ENCODE data around the gene SRD5A2. TPM values are rescaled to one million over a fixed set of nuclear protein-coding genes. Genes with fewer than 3 reads are reported as not detected.

Gene SRD5A2
- total and polyA plus RNA-seq, 2 of the 8 experiments (the other 6 are each of a cell fraction or from before 2014, with no cell fraction given), result 0.02 TPM; not detected in 1

DNA sequence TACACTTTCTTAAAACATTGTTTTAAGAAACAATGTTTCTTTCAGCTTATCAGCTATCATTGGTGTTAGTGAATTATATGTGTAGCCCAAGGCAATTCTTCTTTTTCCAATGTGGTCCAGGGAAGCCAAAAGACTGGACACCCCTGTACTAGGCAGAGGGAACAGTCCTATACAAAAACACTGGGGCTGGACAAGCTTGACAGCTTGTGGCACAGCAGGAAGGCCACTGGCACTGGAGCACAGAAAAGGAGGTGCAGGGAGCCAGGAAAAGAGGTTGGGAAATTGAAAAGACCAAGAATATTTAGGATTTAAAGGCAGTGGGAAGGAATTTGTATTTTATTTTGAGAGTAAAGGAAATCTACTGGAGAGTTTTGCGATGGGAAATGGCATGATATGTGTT is 47.7 kb downstream of the SRD5A2 start:
- Histone ChIP-seq H2BK20ac (ENCODE audit: low read length) (no peak overlapping the region), H2AFZ (ENCODE audit: low read length) (no peak overlapping the region), H3K4me1 (replicated peaks in 1 of 4; ENCODE audit: control insufficient read depth in 3 of 4, insufficient read depth in 4 of 4, low read length in 3 of 4) (no peaks in the 10 kb centered on the region), H2BK15ac (ENCODE audit: low read length) (no peak overlapping the region), H3K36me3 (ENCODE audit: control insufficient read depth in 2 of 4, insufficient read depth in 4 of 4, low read length in 3 of 4) (no peaks in the 10 kb centered on the region), H3K4ac (replicated peaks; ENCODE audit: insufficient read length, low read depth, low read length) (no peak overlapping the region), H3K18ac (ENCODE audit: extremely low read depth, low read length) (no peak overlapping the region), H3K14ac (ENCODE audit: insufficient read length) (no peak overlapping the region), H3K9me3 (ENCODE audit: insufficient read depth in 2 of 2, low read depth in 1 of 2, low read length in 1 of 2) (peaks cover 23 to 51% of the 10 kb centered on the region in 2 experiments), H2BK12ac (ENCODE audit: low read depth, low read length) (no peak overlapping the region), H3K23me2 (ENCODE audit: low read depth, low read length) (no peaks in the 10 kb centered on the region), H3K79me2 (ENCODE audit: control insufficient read depth in 1 of 2, insufficient read depth in 2 of 2, low read length in 2 of 2) (no peaks in the 10 kb centered on the region), H3K56ac (replicated peaks; ENCODE audit: insufficient read length, low read depth, low read length) (no peak overlapping the region), H4K5ac (ENCODE audit: insufficient read length, low read depth, low read length) (no peak overlapping the region), H3K9ac (replicated peaks in 1 of 4; ENCODE audit: extremely low read depth in 1 of 4, low read depth in 3 of 4, low read length in 3 of 4) (no peak overlapping the region), H3K79me1 (ENCODE audit: low read depth, low read length) (no peaks in the 10 kb centered on the region), H2AK5ac (ENCODE audit: low read depth, low read length) (no peak overlapping the region), H4K20me1 (replicated peaks in 1 of 2; ENCODE audit: control insufficient read depth in 1 of 2, insufficient read depth in 2 of 2, low read length in 2 of 2) (no peaks in the 10 kb centered on the region), H3K4me3 (ENCODE audit: extremely low read depth in 1 of 4, insufficient read depth in 2 of 4, low read depth in 3 of 4, low read length in 4 of 4) (no peak overlapping the region), H3K27ac (ENCODE audit: low read depth, low read length) (no peak overlapping the region), H2BK120ac (replicated peaks; ENCODE audit: low read depth, low read length) (no peak overlapping the region), H3K27me3 (replicated peaks in 1 of 4; ENCODE audit: control insufficient read depth in 3 of 4, extremely low read depth in 1 of 4, insufficient read depth in 3 of 4, low read length in 3 of 4) (no peaks in the 10 kb centered on the region), H4K8ac (ENCODE audit: extremely low read depth, insufficient read depth, low read length) (no peak overlapping the region), H4K91ac (replicated peaks; ENCODE audit: insufficient read length, low read length) (no peak overlapping the region), H2BK5ac (ENCODE audit: low read depth, low read length) (no peak overlapping the region), H3K4me2 (ENCODE audit: insufficient read depth in 1 of 2, low read depth in 2 of 2, low read length in 2 of 2) (no peak overlapping the region), H3K23ac (ENCODE audit: insufficient read length) (no peak overlapping the region)
- CTCF ChIA-PET (ENCODE audit: partially characterized antibody), result interaction anchor here (1.7 kb wide), 1 partner anchor 9 kb away, joined by 4 read pairs; no protein-coding TSS in a partner anchor
- FAIRE-seq (no peak), DNase-seq (ENCODE audit: low read depth in 1 of 2, low spot score in 2 of 2) (no peak)
- WGBS, 2 experiments (ENCODE audit: extremely low coverage in 1 of 2, insufficient coverage in 1 of 2, insufficient read length in 1 of 2, insufficient replicate concordance in 2 of 2, low coverage in 1 of 2, low lambda C conversion rate in 2 of 2, missing lambda C conversion rate in 1 of 2), result 64 to 100% methylated on average over 1 of the region's 1 CpG
- POLR2A ChIA-PET (ENCODE audit: partially characterized antibody), result no interaction called here
- TF ChIP-seq TAF7 (optimal IDR thresholded peaks at IDR 0.05; ENCODE audit: borderline replicate concordance, low read depth, low read length) (no peak), BRCA1 (IDR thresholded peaks at IDR 0.05; ENCODE audit: low read depth, low read length) (no peak), TBP (IDR thresholded peaks at IDR 0.05; ENCODE audit: low read depth, low read length) (no peak), RBBP5 (IDR thresholded peaks at IDR 0.05; ENCODE audit: borderline replicate concordance, low read depth, low read length) (no peak), SAP30 (IDR thresholded peaks at IDR 0.05; ENCODE audit: insufficient read depth, insufficient replicate concordance, low read length) (no peak), GTF2F1 (IDR thresholded peaks at IDR 0.05; ENCODE audit: borderline replicate concordance, low read depth, low read length) (no peak), SUZ12 (IDR thresholded peaks at IDR 0.05; ENCODE audit: low read length) (no peak), BCL11A (IDR thresholded peaks at IDR 0.05; ENCODE audit: low read depth in 2 of 2, low read length in 2 of 2) (no peak), PHF8 (conservative IDR thresholded peaks at IDR 0.05; ENCODE audit: low read depth, low read length) (no peak), JUN (IDR thresholded peaks at IDR 0.05; ENCODE audit: low read depth, low read length) (no peak), CTBP2 (IDR thresholded peaks at IDR 0.05; ENCODE audit: borderline replicate concordance, insufficient read depth, insufficient read length, low read length) (no peak), KDM1A (IDR thresholded peaks at IDR 0.05; ENCODE audit: borderline replicate concordance, low read length) (no peak), RNF2 (IDR thresholded peaks at IDR 0.05; ENCODE audit: borderline replicate concordance, low read depth, low read length, missing control alignments, poor library complexity, severe bottlenecking) (no peak), RXRA (IDR thresholded peaks at IDR 0.05; ENCODE audit: insufficient read depth, low read depth, low read length) (no peak)

Data from H1 (cell line).